GM19467 (cell line): Measurements from ENCODE around the gene CLCNKA.
"Not testable (repeated sequence)": the region's sequence is repeated elsewhere in the genome, so short reads cannot be mapped to it uniquely, and the experiment has no call there.

Experiments
- ATAC-seq: cut with Tn5 transposase; IDR thresholded peaks from one replicate; pipeline ENCODE4 v1.9.1; 2021; ENCODE audit warnings: mild to moderate bottlenecking, moderate library complexity; ENCODE audit not compliant: unreplicated experiment

Gene CLCNKA

GRCh38 chr1:16021681-16022080 lies at the start of gene CLCNKA:
CLCNKA (plus strand) TSS chr1:16022036; CDS start chr1:16022620, 584 bp downstream.
- ATAC-seq, result no peak

GRCh38 chr1:15972409-15972808 lies 49.4 kb upstream of the CLCNKA start:
- ATAC-seq, result no peak

- no peak for ATAC-seq
These were observed 48.1 kb upstream of the CLCNKA start for GRCh38 chr1:15973772-15974171.

- ATAC-seq, result peak; percentile 24
These were observed 47.0 kb upstream of the CLCNKA start for GRCh38 chr1:15974855-15975254.

GRCh38 chr1:15975358-15975804 lies 46.5 kb upstream of the CLCNKA start:
- peak; percentile 57 for ATAC-seq

GRCh38 chr1:15975805-15976680 lies 45.8 kb upstream of the CLCNKA start, which contains the start of gene ZBTB17:
ZBTB17 (minus strand) TSS chr1:15976101; CDS start chr1:15948495, 27,606 bp downstream.
- peak; percentile 68 for ATAC-seq

- not testable (repeated sequence) for ATAC-seq
These were observed 43.9 kb upstream of the CLCNKA start for GRCh38 chr1:15977947-15978346.

- no peak for ATAC-seq
These were observed 40.2 kb upstream of the CLCNKA start for GRCh38 chr1:15981679-15982078.

- no peak for ATAC-seq
These were observed 38.6 kb upstream of the CLCNKA start for GRCh38 chr1:15983275-15983674.

GRCh38 chr1:15985611-15986297 lies 36.1 kb upstream of the CLCNKA start:
- ATAC-seq, result no peak

- ATAC-seq, result no peak
These were observed 32.7 kb upstream of the CLCNKA start for GRCh38 chr1:15988856-15989736.

GRCh38 chr1:15989776-15990175 lies 32.1 kb upstream of the CLCNKA start:
- no peak for ATAC-seq

- ATAC-seq, result no peak
These were observed 30.2 kb upstream of the CLCNKA start for GRCh38 chr1:15991427-15992186.

GRCh38 chr1:15992187-15992553 lies 29.7 kb upstream of the CLCNKA start:
- ATAC-seq, result no peak

GRCh38 chr1:15992582-15993500 lies 29.0 kb upstream of the CLCNKA start:
- no peak for ATAC-seq

- ATAC-seq, result no peak
These were observed 28.2 kb upstream of the CLCNKA start for GRCh38 chr1:15993666-15994065.

GRCh38 chr1:15994081-15994480 lies 27.8 kb upstream of the CLCNKA start:
- no peak for ATAC-seq

GRCh38 chr1:15994590-15995351 lies 27.1 kb upstream of the CLCNKA start:
- ATAC-seq, result no peak
